ENCODE results near the gene MRPL3. TPM values are rescaled to one million over a fixed set of nuclear protein-coding genes. Genes with fewer than 3 reads are reported as not detected.

MRPL3 gene
- 100 to 1,000 TPM in 1 of 2 donors, 10 to 100 TPM in 1; 73.9 to 127 TPM for total RNA-seq

DNA sequence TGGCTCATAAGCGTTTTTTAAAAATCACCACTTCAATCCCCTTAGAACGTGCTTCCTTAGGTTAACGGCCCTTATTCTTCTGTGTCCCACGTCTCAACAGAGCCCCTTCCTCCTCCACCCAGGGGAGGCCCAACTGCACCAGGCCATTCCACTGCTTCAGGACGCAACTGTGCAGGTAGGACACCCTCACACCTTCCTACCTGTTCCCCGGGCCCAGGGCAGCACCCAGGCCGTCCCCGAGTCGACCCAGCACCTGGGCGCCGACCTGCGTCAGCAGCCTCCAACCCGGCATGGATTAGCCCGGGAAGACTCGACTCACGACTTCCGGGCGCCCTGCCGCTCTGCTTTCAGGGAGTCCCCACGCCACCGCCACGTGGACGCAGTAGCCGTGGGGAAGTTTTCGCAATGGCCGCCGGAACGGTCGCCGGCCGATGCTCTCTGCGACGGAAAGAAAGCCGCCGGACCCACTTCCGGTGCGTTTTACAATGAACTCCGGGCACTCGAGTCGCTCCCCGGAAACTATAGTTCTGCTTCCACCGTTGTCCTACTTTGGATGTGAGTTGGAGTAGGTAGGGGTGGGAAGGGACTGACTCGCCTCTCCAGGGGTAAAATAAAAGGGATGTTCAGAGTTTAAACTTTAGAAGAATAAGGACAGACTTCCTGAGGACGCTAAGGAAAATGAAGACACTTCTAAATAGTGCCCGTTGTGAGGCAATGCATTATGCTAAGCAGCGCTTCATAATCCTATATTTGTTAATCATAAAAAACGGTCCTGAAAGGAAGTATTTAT lies at the start of gene MRPL3:
Gene MRPL3, minus strand, starts transcription at position 442 of the 790 bp plus-strand sequence. Its CDS starts 150 bp downstream, at position 292.
- peaks cover 52% of the 10 kb centered on the region for H3K36me3 Mint-ChIP-seq (ENCODE audit: low read depth)
- no peaks in the 10 kb centered on the region for H3K27me3 Mint-ChIP-seq
- peak within 1 kb of the TSS; percentile 99 for H3K4me3 Mint-ChIP-seq
- H3K27ac Mint-ChIP-seq: peak within 1 kb of the TSS; percentile 97
- no peaks in the 10 kb centered on the region for H3K9me3 Mint-ChIP-seq
- ATAC-seq (replicated peaks): peak; percentile 94
- peaks cover 18% of the 10 kb centered on the region for H3K4me1 Mint-ChIP-seq

DNA sequence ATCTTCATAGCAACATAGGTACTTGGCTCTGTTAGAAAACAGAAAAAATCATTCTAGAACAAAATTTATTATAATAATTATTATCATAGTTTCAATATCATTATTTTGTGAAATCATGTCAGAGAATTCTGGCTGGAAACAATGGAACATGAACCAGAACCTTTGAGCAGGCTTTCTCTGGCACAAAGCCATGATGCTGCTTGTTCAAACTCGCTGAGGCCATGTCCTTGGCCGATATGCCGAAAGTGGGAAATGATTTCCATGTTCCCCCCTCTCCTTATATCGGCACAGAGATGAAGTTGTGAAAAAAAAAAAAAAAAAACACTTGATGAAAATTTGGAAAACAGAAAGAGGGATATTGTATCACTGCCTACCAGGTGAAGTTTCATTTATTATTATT lies 49.0 kb upstream of the MRPL3 start:
- H3K36me3 Mint-ChIP-seq (ENCODE audit: low read depth): no peaks in the 10 kb centered on the region
- H3K4me1 Mint-ChIP-seq: no peaks in the 10 kb centered on the region
- H3K4me3 Mint-ChIP-seq: no peak overlapping the region
- no peak overlapping the region for H3K27ac Mint-ChIP-seq
- no peak for ATAC-seq (replicated peaks)
- no peaks in the 10 kb centered on the region for H3K9me3 Mint-ChIP-seq
- H3K27me3 Mint-ChIP-seq: peaks cover 24% of the 10 kb centered on the region

DNA sequence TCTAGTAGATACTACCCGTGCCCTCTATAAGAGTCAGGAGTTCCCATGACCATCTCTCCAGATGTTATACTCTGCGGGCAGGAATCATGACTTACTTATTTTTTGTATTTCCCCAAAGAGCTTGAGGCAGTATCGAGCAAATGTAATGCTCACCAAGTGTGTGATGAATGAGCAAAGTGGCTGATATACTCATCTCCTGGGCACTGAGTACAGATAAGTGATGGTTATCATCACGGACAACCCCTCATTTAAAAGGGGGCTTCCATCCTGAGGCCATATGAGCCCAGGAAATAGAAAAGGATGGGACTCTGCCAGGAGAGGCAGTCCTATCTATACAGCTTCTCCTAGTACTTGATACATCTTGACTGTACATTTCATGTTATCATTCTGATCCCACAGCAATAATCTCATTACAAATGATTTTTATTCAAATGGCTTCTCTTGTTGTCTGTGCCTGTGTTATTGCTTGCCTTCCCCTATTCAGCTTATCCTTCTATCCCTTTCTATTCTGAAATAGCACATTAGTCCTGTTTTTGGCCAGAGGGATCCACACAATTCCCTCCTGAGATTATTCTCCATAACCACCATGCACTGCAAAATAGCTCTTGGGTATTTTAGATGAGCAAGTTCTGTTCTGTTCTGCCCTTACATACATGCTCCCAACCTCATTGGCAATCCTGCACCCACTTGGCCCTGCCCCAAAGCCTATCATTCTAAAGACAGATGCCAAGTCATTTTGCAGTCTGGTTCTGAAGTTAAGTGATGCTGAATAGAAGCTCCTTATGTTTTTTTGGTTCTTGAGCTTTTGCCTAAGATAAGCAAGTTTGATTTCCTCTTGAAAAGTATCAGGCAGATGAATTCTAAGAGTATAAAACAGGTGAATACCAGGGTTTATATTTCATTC lies 48.0 kb upstream of the MRPL3 start:
- ATAC-seq (replicated peaks): no peak
- Mint-ChIP-seq H3K9me3 (no peaks in the 10 kb centered on the region), H3K27me3 (peaks cover 23% of the 10 kb centered on the region), H3K27ac (no peak overlapping the region), H3K36me3 (ENCODE audit: low read depth) (no peaks in the 10 kb centered on the region), H3K4me1 (no peaks in the 10 kb centered on the region), H3K4me3 (no peak overlapping the region)

DNA sequence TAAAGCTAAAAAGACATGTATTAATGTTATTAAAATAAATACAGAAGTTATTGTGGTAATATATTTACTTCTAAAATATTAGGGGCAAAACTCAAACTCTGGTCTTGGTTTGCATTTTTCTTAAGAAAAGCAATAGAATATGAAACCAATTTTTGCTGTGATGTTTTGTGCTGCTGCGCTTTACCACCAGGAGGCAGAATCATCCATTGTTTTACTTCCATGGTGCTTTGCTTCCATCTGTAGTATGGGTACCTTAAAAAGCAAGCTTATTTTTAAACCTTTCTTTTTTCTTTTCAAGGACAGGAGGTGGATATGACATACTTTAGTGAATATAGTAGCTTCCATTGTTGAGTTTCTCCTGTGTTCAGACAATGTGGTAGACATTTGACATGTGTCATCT lies 46.6 kb upstream of the MRPL3 start:
- peaks cover 24% of the 10 kb centered on the region for H3K27me3 Mint-ChIP-seq
- ATAC-seq (replicated peaks): no peak
- no peak overlapping the region for H3K27ac Mint-ChIP-seq
- H3K9me3 Mint-ChIP-seq: no peaks in the 10 kb centered on the region
- H3K4me3 Mint-ChIP-seq: no peak overlapping the region
- H3K36me3 Mint-ChIP-seq (ENCODE audit: low read depth): no peaks in the 10 kb centered on the region
- no peaks in the 10 kb centered on the region for H3K4me1 Mint-ChIP-seq

DNA sequence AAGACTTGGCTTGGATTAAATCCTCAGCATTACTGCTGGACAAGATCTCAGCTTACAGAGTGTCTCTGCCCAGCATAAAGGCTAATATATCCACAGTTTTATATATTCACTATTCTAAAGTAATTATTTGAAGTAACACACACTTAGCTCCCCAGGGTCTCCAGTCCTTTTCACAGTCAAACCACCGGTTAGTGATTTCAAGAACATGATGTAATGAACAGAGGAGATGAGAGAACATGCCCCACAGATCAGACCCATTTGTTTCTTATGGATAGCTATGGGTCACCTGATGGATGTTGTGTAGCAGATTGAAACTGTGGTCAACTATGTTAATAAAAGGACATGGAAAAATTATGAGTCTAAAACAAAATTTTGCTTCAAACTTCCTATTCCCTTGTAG lies 44.8 kb upstream of the MRPL3 start:
- Mint-ChIP-seq H3K27me3 (peaks cover 21% of the 10 kb centered on the region), H3K9me3 (no peaks in the 10 kb centered on the region), H3K4me1 (no peaks in the 10 kb centered on the region), H3K27ac (no peak overlapping the region), H3K36me3 (ENCODE audit: low read depth) (no peaks in the 10 kb centered on the region), H3K4me3 (no peak overlapping the region)
- ATAC-seq (replicated peaks): no peak

DNA sequence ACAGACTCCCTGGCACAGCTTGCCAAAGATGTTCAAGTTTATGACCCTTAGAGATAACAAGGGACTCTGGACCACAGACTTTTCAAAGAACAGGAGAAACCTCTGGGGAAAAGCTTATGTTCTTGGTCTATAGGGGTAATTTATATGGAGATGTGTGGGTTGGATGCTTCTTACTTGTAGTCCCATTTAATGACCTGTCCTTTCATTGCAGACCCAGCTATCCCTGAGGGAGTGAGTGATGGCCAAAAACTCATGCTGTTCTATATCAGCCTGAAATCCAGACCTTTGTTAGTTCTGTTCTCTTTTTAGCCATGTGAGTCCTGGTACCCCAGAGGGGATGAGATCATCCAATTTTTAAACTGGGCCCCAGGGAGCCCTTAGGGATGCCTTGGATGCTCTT lies 43.7 kb upstream of the MRPL3 start:
- Mint-ChIP-seq H3K27ac (no peak overlapping the region), H3K27me3 (peaks cover 19% of the 10 kb centered on the region)

DNA sequence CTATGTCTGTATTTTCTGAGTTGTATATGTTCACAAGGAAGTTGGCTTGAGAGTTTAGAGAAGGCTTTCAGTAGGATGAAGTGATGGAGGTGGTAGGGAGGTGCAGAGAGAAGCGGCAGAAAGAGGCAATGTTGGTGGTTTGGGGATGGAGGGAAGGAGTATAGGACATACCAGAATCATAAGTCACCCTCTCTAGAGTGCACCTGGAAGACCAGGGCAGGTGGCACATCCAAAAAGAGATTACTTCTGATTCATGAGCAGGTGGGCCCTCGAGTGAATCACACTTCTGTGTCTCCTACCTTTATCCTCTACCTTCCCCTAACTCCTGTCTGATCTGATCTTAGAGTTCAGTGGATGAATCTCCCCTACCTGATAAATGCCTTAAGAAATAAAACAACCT lies 41.8 kb upstream of the MRPL3 start:
- Mint-ChIP-seq H3K36me3 (ENCODE audit: low read depth) (no peaks in the 10 kb centered on the region), H3K4me3 (no peak overlapping the region), H3K27ac (no peak overlapping the region), H3K9me3 (no peaks in the 10 kb centered on the region), H3K27me3 (peaks cover 20% of the 10 kb centered on the region), H3K4me1 (no peaks in the 10 kb centered on the region)
- no peak for ATAC-seq (replicated peaks)

More for the DNA sequence above, 43.7 kb upstream of the MRPL3 start:
- no peaks in the 10 kb centered on the region for H3K9me3 Mint-ChIP-seq
- H3K4me1 Mint-ChIP-seq: no peaks in the 10 kb centered on the region
- H3K36me3 Mint-ChIP-seq (ENCODE audit: low read depth): no peaks in the 10 kb centered on the region
- ATAC-seq (replicated peaks): no peak
- no peak overlapping the region for H3K4me3 Mint-ChIP-seq

DNA sequence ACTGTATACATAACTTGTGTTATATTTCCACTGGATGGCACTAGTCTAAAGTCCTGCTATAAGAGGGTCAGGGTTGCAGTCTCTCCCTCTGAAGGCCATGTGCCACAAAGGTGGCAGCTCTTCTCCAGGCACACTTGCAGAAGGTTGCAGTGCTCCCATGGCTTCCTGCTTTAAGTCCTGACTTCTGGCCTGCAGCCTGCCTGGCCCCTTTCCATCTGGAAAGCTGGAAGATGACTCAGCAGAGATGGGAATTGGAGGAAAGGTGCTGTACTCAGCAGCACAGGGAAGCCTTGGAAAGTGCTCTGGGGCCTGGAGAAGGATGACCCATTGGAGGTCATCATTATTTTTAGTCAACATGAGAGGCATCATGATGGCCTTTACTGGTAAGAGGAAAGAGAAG lies 40.9 kb upstream of the MRPL3 start:
- Mint-ChIP-seq H3K4me3 (no peak overlapping the region), H3K36me3 (ENCODE audit: low read depth) (no peaks in the 10 kb centered on the region), H3K27me3 (peaks cover 20% of the 10 kb centered on the region), H3K27ac (no peak overlapping the region), H3K4me1 (no peaks in the 10 kb centered on the region), H3K9me3 (no peaks in the 10 kb centered on the region)
- no peak for ATAC-seq (replicated peaks)

DNA sequence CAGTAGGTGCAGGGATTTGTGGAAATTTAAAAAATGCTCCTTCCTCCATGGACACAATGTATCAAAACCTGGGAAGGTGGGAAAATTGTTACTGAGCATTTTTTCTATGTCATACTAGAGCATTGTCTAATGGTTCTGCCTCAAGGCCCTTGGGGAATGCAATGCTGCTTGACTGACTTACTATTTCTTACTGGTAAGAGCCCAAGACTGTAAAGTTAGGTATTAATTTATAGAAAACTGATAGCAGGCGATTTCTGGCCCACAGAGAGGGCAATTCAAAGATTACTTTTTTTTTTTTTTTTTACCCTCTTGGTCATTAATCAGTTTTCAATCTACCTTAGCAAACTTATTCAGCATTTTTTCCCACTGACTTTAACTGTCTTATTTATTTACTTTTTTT lies 38.5 kb upstream of the MRPL3 start:
- H3K4me1 Mint-ChIP-seq: no peaks in the 10 kb centered on the region
- H3K27ac Mint-ChIP-seq: no peak overlapping the region
- H3K36me3 Mint-ChIP-seq (ENCODE audit: low read depth): no peaks in the 10 kb centered on the region
- H3K4me3 Mint-ChIP-seq: no peak overlapping the region
- peaks cover 15% of the 10 kb centered on the region for H3K27me3 Mint-ChIP-seq
- no peaks in the 10 kb centered on the region for H3K9me3 Mint-ChIP-seq
- no peak for ATAC-seq (replicated peaks)

DNA sequence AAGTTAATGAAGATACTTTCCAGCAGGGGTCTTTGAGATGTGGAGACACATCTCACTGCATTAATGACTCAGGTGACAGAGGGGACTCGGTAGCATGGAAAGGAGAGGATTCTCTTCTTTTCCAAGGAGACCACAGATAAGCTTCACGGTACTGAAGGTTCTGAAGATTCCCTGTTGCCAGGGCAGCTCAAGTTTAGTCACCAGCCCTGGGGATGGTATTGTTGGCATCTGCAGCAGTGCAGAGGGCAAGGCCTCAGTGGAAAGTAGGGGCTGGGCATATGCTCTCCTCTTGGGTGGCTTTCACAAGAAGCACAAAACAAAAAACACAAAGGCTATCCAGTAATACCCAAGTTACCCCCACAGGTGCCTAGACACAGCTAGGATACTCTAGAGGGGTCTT lies 38.0 kb upstream of the MRPL3 start:
- no peak overlapping the region for H3K27ac Mint-ChIP-seq
- no peaks in the 10 kb centered on the region for H3K36me3 Mint-ChIP-seq (ENCODE audit: low read depth)
- no peak overlapping the region for H3K4me3 Mint-ChIP-seq
- no peak for ATAC-seq (replicated peaks)
- H3K27me3 Mint-ChIP-seq: peaks cover 19% of the 10 kb centered on the region
- no peaks in the 10 kb centered on the region for H3K9me3 Mint-ChIP-seq
- H3K4me1 Mint-ChIP-seq: no peaks in the 10 kb centered on the region

DNA sequence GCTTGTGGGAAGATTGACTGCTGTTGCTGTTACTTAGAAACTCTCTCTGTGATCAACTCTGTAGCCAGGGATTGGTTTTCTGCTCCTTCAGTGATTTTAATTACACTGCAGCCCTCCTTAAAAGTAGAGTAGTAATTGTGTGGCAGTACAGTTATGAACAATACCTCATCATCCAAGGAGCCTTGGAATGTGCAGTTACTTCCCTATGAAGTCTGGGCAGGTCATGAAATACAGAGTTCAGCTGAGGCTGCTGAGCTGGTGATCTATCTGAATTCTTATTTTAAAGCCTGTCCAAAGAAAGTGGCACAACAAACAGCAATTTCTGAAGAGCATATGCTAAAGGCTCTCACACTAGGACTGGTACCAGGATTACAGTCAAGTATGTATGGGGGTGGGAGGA lies 37.4 kb upstream of the MRPL3 start:
- no peak for ATAC-seq (replicated peaks)
- H3K27me3 Mint-ChIP-seq: peaks cover 21% of the 10 kb centered on the region
- no peaks in the 10 kb centered on the region for H3K36me3 Mint-ChIP-seq (ENCODE audit: low read depth)
- H3K4me3 Mint-ChIP-seq: no peak overlapping the region
- no peaks in the 10 kb centered on the region for H3K4me1 Mint-ChIP-seq
- H3K9me3 Mint-ChIP-seq: no peaks in the 10 kb centered on the region
- no peak overlapping the region for H3K27ac Mint-ChIP-seq

DNA sequence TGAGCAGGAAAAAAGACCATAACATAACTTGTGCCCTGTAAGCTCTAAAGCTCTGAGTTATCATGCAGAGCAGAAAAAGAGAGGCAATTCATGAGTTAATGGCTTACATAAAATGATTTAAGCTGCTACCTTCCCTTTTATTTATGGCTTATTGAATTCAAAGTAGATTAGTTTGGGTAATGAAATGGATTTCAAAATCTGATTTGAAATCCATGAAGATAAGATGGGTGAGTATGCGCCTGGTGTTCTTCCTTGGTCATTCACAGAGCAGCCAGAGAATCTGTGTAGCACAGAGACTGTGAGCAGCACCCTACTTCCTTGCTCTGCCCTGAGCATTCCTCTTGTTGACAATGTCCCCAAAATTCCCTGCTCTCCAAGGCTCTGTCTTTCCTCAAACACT lies 36.2 kb upstream of the MRPL3 start:
- no peak for ATAC-seq (replicated peaks)
- Mint-ChIP-seq H3K4me1 (no peaks in the 10 kb centered on the region), H3K27me3 (peaks cover 17% of the 10 kb centered on the region), H3K36me3 (ENCODE audit: low read depth) (no peaks in the 10 kb centered on the region), H3K9me3 (no peaks in the 10 kb centered on the region), H3K4me3 (no peak overlapping the region), H3K27ac (no peak overlapping the region)

DNA sequence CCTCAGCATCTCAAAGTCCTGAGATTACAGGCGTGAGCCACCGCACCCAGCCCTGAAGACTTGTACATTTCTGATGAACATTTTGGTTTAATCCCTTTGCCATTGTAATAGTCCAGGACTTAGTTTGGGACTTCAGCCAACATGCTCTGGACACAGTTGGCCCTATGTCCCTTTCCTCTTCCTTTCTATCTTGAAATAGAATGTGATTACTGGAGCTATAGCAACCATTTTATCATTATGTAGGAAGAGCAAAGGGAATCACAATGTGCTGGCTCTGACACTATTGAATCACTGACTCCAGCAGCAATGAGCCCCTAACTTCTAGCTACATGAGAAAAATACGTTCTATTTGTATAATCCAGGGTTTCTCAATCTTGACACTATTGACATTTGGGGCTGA lies 34.8 kb upstream of the MRPL3 start:
- H3K27me3 Mint-ChIP-seq: peaks cover 18% of the 10 kb centered on the region

DNA sequence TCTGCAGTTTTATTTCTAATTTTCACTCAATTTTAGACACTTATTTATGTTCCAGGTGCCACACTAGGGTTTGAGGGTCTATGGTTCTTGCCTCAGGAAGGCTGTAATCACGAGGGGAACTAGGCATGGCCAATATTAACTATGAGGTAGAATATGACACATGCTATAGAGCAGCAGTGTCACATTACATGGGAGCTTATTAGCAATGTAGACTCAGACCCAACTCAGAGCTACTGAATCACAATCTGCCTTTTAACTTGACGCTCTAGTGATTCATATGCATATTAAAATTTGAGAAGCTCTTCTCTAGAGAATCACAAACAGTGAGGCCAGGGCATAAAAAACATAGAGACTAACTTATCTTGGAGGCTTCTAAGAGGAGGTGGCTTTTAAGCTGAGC lies 32.8 kb upstream of the MRPL3 start:
- ATAC-seq (replicated peaks): no peak
- Mint-ChIP-seq H3K27me3 (peaks cover 29% of the 10 kb centered on the region), H3K27ac (no peak overlapping the region), H3K9me3 (no peaks in the 10 kb centered on the region), H3K4me3 (no peak overlapping the region), H3K4me1 (no peaks in the 10 kb centered on the region), H3K36me3 (ENCODE audit: low read depth) (no peaks in the 10 kb centered on the region)

More for the DNA sequence above, 34.8 kb upstream of the MRPL3 start:
- Mint-ChIP-seq H3K36me3 (ENCODE audit: low read depth) (no peaks in the 10 kb centered on the region), H3K4me3 (no peak overlapping the region), H3K27ac (no peak overlapping the region), H3K4me1 (no peaks in the 10 kb centered on the region), H3K9me3 (no peaks in the 10 kb centered on the region)
- ATAC-seq (replicated peaks): no peak

DNA sequence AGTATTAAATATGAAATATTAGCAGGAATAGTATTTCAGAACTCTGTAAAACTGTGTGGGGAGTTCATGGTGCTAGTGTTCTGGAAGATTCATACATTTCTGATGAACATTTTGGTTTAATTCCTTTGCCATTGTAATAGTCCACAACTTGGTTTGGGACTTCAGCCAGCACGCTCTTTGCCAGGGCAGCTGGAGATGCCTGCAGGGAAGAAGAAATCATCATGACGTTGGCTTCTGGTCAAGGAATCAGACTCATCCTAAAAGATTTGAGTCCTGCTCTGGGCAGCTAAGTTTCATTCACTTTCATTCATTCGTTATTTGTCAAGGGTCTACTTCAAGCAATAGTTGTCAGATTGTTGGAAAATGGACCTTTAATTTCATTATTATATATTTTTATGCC lies 32.4 kb upstream of the MRPL3 start:
- ATAC-seq (replicated peaks): no peak
- no peak overlapping the region for H3K4me3 Mint-ChIP-seq
- H3K27ac Mint-ChIP-seq: no peak overlapping the region
- H3K4me1 Mint-ChIP-seq: no peaks in the 10 kb centered on the region
- H3K27me3 Mint-ChIP-seq: peaks cover 26% of the 10 kb centered on the region
- no peaks in the 10 kb centered on the region for H3K9me3 Mint-ChIP-seq
- H3K36me3 Mint-ChIP-seq (ENCODE audit: low read depth): no peaks in the 10 kb centered on the region

Measured in activated T-helper 17 cell treated with anti-CD3 and anti-CD28 coated beads, Interleukin-2, amount 50 U/mL, for 72 hours (primary cell).